Measurements from ENCODE around the gene ALLC.

DNA sequence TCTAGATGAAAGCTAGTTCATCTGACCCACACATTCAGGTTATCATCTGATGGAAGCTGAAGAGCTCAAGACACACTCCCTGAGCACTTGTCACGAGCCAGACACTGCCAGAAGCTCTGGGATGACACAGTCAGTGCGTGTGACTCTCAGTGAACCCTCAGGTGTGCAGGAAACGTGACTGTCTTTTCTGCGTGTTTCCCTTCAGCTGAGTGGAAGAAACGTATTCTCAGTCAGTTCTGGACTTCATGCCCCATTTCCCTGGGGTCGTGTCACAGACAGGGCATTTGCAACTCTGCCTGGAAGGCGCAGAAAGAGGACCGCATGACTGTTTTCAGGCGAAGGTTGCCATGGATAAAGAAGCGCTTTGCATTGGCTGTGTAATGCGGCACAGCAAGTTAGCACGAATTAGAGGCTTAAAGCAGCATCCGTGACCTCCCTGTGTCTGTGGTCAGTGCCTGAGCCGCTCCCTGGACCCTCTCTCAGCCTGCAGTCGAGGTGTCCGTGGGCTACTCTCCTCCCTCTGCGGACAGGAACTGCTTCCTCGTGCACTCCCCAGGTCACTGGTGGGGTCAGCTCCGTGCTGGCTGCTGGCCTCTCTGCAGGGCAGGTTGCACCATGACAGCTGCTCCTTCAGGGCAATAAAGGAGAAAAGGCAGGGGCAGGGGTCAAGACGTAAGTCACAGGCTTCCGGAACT is 3.3 kb upstream of the ALLC start:
- TF ChIP-seq, protein P1, sequence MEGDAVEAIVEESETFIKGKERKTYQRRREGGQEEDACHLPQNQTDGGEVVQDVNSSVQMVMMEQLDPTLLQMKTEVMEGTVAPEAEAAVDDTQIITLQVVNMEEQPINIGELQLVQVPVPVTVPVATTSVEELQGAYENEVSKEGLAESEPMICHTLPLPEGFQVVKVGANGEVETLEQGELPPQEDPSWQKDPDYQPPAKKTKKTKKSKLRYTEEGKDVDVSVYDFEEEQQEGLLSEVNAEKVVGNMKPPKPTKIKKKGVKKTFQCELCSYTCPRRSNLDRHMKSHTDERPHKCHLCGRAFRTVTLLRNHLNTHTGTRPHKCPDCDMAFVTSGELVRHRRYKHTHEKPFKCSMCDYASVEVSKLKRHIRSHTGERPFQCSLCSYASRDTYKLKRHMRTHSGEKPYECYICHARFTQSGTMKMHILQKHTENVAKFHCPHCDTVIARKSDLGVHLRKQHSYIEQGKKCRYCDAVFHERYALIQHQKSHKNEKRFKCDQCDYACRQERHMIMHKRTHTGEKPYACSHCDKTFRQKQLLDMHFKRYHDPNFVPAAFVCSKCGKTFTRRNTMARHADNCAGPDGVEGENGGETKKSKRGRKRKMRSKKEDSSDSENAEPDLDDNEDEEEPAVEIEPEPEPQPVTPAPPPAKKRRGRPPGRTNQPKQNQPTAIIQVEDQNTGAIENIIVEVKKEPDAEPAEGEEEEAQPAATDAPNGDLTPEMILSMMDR (IDR thresholded peaks at IDR 0.05; ENCODE audit: borderline replicate concordance, extremely low read depth, low read length, poor library complexity, severe bottlenecking), result no peak
- TF ChIP-seq EZH2 (IDR thresholded peaks at IDR 0.05; ENCODE audit: borderline replicate concordance, low read depth, low read length, severe bottlenecking), result no peak
